Thoracic aorta (tissue), 2 donors: ENCODE measurements around the gene MKLN1. TPM values are rescaled to one million over a fixed set of nuclear protein-coding genes. Genes with fewer than 3 reads are reported as not detected.
A peak's percentile ranks its signal among the peaks of the same experiment; 100 is the strongest.

ENCODE experiments used
- ATAC-seq: fragments of 150-250 bp; one replicate; pipeline ENCODE4 v1.8.0; 2017; ENCODE audit warnings: low read depth; ENCODE audit not compliant: insufficient number of reproducible peaks, low FRiP score
- DNase-seq: peaks from one replicate; pipeline ENCODE4 v3.0.0-alpha.2; 2020; ENCODE audit warnings: low spot score
- H3K27ac ChIP-seq, 2 donors: fragments of 200-600 bp; sonication (generic); 1 replicate in 1 of 2; 2 replicates in 1 of 2; pipeline ENCODE4 v1.5.1; 2016; ENCODE audit warnings: mild to moderate bottlenecking in 2 of 2, moderate library complexity in 2 of 2
- H3K27me3 ChIP-seq: fragments of 200-600 bp; sonication (generic); replicated peaks from 2 replicates; pipeline ENCODE4 v1.6.0; 2016; ENCODE audit warnings: mild to moderate bottlenecking; ENCODE audit not compliant: insufficient read depth
- H3K36me3 ChIP-seq: fragments of 200-600 bp; sonication (generic); one replicate; pipeline ENCODE4 v1.5.1; 2016
- H3K4me1 ChIP-seq, 2 donors: fragments of 200-600 bp; sonication (generic); 1 replicate in 1 of 2; 2 replicates in 1 of 2; pipeline versions ENCODE4 v1.5.1 to v1.6.0; 2016; ENCODE audit warnings: low read depth in 2 of 2, mild to moderate bottlenecking in 1 of 2; ENCODE audit not compliant: control insufficient read depth in 1 of 2
- H3K4me3 ChIP-seq: fragments of 200-600 bp; sonication (generic); 2 replicates; pipeline ENCODE4 v1.5.1; 2016; ENCODE audit warnings: mild to moderate bottlenecking
- H3K9me3 ChIP-seq: fragments of 200-600 bp; sonication (generic); 2 replicates; pipeline ENCODE4 v1.5.1; 2016
- total RNA-seq, 2 donors: library from RNA; depleted of rRNA; stranded (reverse); fragments of >200 nt; gene quantifications; one replicate each; pipeline versions ENCODE4 v1.1.0 to v1.2.3, GENCODE V29; 2016
- TF ChIP-seq, protein P1 (sequence below): fragments of 200-600 bp; sonication (generic); IDR thresholded peaks from one replicate; pipeline ENCODE4 v1.5.1; 2019; ENCODE audit warnings: antibody characterized with exemption

MKLN1 gene
- total RNA-seq, 2 donors from 2014 or later: 56.7 to 82.4 TPM

- Histone ChIP-seq H3K36me3 (no peaks in the 10 kb centered on the region), H3K4me3 (no peak overlapping the region), H3K27me3 (no peaks in the 10 kb centered on the region), H3K9me3 (no peaks in the 10 kb centered on the region), H3K27ac (no peak overlapping the region), H3K4me1 (peaks cover 11 to 25% of the 10 kb centered on the region in 2 donors)
- TF ChIP-seq, protein P1, sequence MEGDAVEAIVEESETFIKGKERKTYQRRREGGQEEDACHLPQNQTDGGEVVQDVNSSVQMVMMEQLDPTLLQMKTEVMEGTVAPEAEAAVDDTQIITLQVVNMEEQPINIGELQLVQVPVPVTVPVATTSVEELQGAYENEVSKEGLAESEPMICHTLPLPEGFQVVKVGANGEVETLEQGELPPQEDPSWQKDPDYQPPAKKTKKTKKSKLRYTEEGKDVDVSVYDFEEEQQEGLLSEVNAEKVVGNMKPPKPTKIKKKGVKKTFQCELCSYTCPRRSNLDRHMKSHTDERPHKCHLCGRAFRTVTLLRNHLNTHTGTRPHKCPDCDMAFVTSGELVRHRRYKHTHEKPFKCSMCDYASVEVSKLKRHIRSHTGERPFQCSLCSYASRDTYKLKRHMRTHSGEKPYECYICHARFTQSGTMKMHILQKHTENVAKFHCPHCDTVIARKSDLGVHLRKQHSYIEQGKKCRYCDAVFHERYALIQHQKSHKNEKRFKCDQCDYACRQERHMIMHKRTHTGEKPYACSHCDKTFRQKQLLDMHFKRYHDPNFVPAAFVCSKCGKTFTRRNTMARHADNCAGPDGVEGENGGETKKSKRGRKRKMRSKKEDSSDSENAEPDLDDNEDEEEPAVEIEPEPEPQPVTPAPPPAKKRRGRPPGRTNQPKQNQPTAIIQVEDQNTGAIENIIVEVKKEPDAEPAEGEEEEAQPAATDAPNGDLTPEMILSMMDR: no peak
- no peak for ATAC-seq
- DNase-seq: no peak
Measured at GRCh38 chr7:131325179-131325840, 2.4 kb upstream of the MKLN1 start.

DNA sequence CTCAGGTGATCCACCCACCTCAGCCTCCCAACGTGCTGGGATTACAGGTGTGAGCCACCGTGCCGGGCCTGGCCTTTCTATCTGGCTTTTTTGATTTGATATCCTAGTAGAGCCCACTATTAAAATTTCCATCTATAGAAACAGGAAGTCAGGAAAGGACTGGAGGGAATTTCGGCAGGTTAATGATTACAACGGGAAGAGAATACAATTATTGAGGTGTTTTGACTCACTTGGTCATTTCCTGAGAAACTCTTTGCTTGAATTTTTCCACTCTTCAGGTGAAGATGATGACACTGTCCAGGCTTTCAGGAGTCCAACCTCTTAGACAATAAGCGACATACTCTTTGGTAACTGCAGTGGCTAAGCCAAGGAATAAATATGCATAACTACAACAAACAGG lies 1.1 kb upstream of the MKLN1 start:
- Histone ChIP-seq H3K4me3 (peak overlapping the region; percentile 87), H3K36me3 (no peaks in the 10 kb centered on the region), H3K4me1 (peaks cover 18 to 35% of the 10 kb centered on the region in 2 donors), H3K9me3 (no peaks in the 10 kb centered on the region), H3K27ac (peak overlapping the region; percentile 96 to 99), H3K27me3 (no peaks in the 10 kb centered on the region)
- DNase-seq: no peak
- ATAC-seq: no peak
- TF ChIP-seq, protein P1: no peak

- ATAC-seq: peak; percentile 33
- no peak for DNase-seq
- TF ChIP-seq, protein P1: no peak
Measured at GRCh38 chr7:131327049-131327625, 539 bp upstream of the MKLN1 start.

GRCh38 chr7:131328377-131329175 lies 900 bp downstream of the MKLN1 start:
- Histone ChIP-seq H3K27me3 (no peaks in the 10 kb centered on the region), H3K4me3 (peak overlapping the region; percentile 87), H3K36me3 (no peaks in the 10 kb centered on the region), H3K27ac (peak overlapping the region; percentile 96 to 99), H3K9me3 (no peaks in the 10 kb centered on the region), H3K4me1 (peaks cover 23 to 48% of the 10 kb centered on the region in 2 donors)
- TF ChIP-seq, protein P1: no peak
- no peak for DNase-seq
- ATAC-seq: no peak

More at GRCh38 chr7:131327049-131327625, 539 bp upstream of the MKLN1 start:
- Histone ChIP-seq H3K9me3 (no peaks in the 10 kb centered on the region), H3K4me1 (peaks cover 18 to 39% of the 10 kb centered on the region in 2 donors), H3K27ac (peak overlapping the region; percentile 96 to 99), H3K27me3 (no peaks in the 10 kb centered on the region), H3K36me3 (no peaks in the 10 kb centered on the region), H3K4me3 (peak overlapping the region; percentile 87)

DNA sequence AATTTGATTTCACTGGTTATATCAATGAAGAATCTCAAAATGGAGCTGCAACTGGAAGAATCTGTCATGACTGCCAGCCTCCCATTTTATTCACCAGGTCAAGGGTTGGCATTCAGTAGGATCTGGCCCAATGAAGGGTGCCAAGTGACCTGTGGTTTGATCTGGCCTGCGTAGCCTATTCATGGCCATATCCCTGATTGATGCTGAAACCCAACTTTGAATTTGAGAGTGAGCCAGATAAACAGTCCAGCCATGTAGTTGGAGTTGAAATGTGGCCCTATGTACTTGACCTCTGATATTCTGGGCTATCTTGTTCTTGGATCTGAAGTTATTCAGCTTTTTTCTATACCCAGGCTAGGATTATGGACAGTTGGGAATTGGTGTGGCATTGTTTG lies 1.5 kb downstream of the MKLN1 start:
- Histone ChIP-seq H3K36me3 (no peaks in the 10 kb centered on the region), H3K27me3 (no peaks in the 10 kb centered on the region), H3K4me1 (peaks cover 26 to 51% of the 10 kb centered on the region in 2 donors), H3K9me3 (no peaks in the 10 kb centered on the region), H3K4me3 (peak overlapping the region; percentile 87), H3K27ac (peak overlapping the region in 1 of 2 donors; percentile 96)
- DNase-seq: no peak
- TF ChIP-seq, protein P1: no peak
- ATAC-seq: no peak
